Left forelimb (tissue), 1 donor: Measurements from ENCODE around the gene TARS1.
"Not testable (repeated sequence)": the region's sequence is repeated elsewhere in the genome, so short reads cannot be mapped to it uniquely, and the experiment has no call there.

Experiments
- DNase-seq: peaks from one replicate; pipeline ENCODE4 v3.0.0-alpha.2; 2018; ENCODE audit warnings: low spot score

TARS1 gene

GRCh38 chr5:33488558-33489355 lies 48.0 kb downstream of the TARS1 start:
- no peak for DNase-seq

- DNase-seq = no peak
Measured at GRCh38 chr5:33489481-33490067, 48.8 kb downstream of the TARS1 start.

GRCh38 chr5:33490071-33490665 lies 49.4 kb downstream of the TARS1 start:
- no peak for DNase-seq

DNA sequence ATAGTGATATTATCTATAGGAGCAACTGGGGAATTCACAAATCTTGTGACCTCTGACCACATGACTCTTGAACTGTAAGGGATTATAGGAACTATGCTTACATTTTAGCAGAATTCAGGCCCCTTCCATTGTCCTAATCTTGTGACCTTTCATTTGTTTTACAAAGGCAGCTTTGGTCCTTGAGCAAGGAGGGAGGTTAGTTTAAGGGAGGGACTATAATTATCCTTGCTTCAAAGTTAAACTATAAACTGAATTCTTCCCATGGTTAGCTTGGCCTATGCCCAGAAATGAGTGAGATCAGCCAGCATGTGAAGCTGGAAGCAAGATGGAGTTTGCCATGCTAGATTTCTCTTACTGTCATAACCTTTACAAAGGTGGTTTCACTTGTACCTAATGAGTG lies 51.2 kb downstream of the TARS1 start:
- no peak for DNase-seq

DNA sequence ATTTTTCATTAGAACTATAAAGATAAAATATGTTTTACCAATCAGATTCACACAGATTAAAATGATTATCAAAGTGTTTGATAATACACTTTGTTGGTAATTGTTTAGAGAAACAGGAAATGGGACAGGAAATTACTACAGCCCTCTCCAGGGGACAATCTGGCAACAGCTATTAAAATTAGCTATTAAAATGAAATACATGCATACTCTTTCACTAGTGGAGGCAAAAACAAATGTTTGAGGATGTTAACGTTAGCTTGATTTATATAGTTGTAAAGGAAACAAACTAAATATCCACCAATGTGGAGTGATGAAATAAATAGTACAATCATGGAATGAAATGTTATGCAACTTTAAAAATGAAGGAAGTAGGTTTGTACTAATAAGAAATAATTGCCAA lies 53.7 kb downstream of the TARS1 start:
- no peak for DNase-seq

DNA sequence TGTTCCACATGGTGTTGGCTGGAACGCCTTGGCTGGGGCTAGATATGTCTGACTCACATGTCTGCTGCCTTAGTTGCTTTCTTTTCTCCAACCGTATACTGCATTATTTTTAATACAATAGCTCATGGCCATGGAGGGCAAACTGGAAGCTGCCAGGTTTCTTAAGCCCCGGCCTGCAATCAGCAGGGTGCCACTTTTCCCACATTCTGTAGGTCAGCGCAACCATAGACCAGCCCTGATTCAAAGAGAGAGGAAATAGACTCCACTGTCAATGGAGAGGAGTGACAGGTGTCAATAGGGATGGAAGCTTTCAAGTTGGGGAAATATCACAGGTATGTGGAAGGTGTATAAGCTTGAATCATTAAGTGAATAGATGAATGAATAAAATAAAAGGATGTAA lies 60.5 kb downstream of the TARS1 start:
- DNase-seq = no peak

GRCh38 chr5:33501899-33502298 lies 61.1 kb downstream of the TARS1 start:
- no peak for DNase-seq

- DNase-seq = no peak
Measured at GRCh38 chr5:33504570-33504969, 63.8 kb downstream of the TARS1 start.

DNA sequence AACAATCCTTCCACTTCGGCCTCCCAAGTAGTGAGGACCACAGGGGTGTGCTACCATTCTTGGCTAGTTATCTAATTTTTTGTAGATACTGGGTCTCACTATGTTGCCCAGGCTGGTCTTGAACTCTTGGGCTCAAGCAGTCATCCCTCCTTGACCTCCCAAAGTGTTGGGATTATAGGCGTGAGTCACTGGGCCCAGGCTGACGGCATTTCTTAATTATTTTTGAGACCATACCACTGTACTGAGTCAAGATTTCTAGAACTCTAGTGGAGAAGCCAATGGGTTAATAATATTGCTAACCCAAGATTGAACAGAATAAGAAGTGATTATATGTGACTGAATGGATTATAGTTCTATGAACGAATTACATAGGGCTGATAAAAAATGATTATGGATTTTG lies 66.7 kb downstream of the TARS1 start:
- no peak for DNase-seq

DNA sequence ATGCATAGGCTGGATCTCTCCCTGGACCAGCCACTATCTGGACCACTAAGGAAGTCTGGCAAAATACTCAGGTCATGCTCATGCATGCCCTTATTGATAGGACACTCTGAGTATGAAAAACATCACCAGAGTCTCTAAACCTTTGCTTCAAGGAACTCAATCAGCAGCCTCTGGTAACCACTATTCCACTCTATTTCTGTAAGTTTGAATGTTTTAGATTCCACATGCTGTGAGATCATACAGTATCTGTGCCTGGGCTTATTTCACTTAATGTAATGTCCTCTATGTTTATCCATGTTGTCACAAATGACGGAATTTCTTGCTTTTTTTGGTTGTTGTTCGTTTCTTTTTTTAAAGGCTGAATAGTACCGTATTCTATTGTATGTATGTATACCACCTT lies 68.3 kb downstream of the TARS1 start:
- no peak for DNase-seq

GRCh38 chr5:33513462-33514185 lies 72.9 kb downstream of the TARS1 start:
- no peak for DNase-seq

- DNase-seq = not testable (repeated sequence)
Measured at GRCh38 chr5:33515366-33515765, 74.6 kb downstream of the TARS1 start.

DNA sequence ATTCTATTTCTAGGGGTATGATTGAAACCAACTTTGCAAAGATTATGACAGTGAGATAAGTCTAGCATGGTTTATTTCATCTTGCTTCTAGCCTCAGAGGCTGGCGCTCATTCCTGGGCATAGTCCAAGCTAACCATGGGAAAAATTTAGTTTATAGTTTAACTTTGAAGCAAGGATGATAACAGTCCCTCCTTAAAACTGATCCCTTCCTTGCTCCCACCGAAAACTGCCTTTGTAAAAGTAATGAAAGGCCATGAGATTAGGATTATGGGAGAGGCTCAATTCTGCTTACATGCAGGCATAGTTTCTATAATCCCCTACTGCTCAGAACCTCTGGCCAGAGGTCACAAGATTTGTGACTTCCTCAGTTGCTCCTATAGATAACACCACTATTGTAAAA lies 75.7 kb downstream of the TARS1 start:
- DNase-seq = no peak
